Activated CD8-positive, alpha-beta memory T cell treated with anti-CD3 and anti-CD28 coated beads, Interleukin-2, amount 50 U/mL, for 4 hours (primary cell): ENCODE results near the gene CCND1.

Source experiments
- DNase-seq: peaks from one replicate; pipeline ENCODE4 v3.0.0-alpha.2; 2020

CCND1 gene

GRCh38 chr11:69640995-69641581, at the start of gene CCND1:
Gene CCND1, plus strand, starts transcription at chr11:69641156. Its CDS starts 158 bp downstream, at chr11:69641314.
- DNase-seq, result no peak

DNA sequence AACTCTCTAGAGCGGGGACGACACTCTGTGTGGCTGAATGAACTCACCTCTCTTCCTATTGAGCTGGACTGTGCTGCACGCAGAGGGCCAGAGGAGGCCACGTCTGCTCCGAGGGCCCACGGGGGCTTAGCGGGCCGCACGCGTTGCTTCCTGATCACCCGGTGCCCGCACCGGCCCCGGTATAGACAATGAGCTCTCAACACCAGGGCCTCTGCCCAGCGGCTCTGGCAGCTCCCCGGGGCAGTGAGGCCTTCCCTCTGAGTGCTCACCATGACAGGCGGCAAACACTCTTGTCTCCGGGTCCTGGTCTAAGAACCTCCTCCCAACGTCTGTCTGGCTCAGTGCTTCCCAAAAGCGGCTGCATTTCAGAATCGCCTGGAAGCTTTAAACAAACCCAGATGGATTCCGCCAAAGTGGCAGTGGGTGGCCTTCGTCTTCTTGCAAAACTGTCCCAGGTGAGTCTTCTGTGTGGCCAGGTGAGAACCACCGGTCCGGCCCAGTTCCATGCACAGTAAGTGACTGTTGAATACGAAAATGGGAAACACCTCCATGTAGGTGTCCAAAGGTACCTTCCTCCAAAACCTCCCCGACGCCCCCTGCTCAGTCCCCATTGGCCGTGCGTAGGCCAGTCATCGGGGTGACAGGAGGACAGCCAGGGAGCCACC, 47.8 kb upstream of the CCND1 start:
- no peak for DNase-seq

DNA sequence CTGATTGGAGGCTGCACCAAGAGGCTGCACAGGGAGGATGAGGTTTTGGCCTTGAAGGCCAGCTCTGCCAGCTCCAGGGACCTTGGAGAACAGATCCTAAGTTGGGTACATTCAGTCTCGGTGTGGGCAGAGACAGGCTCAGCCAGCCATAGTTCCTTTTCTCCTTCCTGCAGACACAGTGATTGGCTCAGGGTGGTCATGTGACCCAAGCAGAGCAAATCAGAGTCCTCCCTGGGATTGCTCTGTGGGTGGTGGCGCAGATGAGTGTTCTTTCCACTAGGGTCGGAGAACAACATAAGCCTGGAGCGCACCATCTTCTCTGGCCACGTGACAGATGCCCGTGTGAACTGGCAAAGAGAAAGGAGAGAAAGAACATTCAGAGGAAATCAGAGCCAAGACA, 47.1 kb upstream of the CCND1 start:
- DNase-seq, result no peak

DNA sequence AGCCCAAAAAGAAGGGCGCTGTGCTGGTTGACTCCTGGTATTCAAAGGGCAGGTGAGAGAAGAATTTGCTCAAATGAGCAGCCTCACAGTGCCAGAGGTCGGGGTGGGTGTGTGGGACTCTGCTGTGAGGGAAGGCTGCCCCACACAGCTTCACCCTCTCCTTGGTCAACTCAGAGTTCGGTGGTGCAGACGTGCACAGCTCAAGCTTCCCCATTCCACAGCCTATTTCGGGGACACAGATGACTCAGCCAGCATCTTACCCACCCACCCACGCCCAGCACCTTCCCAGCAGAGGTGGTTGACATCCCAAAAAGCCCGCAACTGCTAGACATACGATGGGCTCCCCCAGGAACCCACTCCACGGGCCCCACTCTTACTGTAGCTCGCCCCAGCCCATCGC, 46.5 kb upstream of the CCND1 start:
- DNase-seq, result no peak

GRCh38 chr11:69595805-69596665, 44.9 kb upstream of the CCND1 start:
- DNase-seq, result no peak

- DNase-seq, result no peak
Measured at GRCh38 chr11:69598147-69598546, 42.8 kb upstream of the CCND1 start.

- no peak for DNase-seq
Measured at GRCh38 chr11:69599502-69599901, 41.5 kb upstream of the CCND1 start.

GRCh38 chr11:69600001-69600400, 41.0 kb upstream of the CCND1 start:
- DNase-seq, result no peak

DNA sequence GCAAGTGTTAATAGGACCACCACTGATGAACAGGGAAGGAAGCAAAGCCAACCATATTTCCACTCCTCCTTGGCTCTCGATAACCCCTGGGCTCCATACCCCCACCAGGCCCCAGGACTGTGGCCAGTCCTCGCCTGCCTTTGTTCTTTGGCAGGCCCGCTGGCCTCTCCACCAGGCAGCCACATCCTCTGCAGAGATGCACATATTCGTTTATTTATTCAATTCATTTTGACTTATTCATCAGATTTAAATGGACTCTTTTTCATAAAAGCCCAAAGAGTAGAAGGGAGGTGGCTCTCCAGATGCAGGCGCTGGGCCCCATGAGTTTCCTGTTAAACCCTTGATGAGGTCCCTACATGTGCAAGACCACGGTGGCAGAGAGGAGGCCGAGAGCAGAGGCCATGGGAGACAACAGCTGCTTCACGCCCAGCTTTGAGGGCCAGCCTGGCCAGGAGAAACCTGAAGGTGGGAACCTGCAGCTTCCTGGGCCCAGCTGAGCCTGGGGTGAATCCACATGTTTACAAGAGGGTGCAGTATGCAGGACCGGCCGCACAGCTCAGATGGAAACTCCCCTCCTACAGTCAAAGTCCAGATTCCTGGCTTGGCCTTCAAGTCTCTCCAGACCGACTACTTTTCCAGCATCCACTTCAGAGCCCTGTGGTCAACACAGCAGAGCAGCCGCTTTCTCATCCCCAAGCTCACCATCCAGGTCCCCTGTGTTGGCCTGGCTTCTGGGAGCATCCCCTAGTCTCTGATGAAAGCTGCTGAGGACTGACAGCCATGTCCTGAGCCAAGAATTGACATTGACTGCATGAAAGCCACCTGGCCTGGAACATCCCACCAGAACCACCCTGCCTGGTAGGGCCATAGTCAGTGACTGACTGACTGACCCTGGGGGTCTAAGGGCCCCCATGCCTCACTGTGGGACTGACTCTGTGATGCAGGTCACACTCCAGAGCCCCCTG, 39.7 kb upstream of the CCND1 start:
- no peak for DNase-seq

DNA sequence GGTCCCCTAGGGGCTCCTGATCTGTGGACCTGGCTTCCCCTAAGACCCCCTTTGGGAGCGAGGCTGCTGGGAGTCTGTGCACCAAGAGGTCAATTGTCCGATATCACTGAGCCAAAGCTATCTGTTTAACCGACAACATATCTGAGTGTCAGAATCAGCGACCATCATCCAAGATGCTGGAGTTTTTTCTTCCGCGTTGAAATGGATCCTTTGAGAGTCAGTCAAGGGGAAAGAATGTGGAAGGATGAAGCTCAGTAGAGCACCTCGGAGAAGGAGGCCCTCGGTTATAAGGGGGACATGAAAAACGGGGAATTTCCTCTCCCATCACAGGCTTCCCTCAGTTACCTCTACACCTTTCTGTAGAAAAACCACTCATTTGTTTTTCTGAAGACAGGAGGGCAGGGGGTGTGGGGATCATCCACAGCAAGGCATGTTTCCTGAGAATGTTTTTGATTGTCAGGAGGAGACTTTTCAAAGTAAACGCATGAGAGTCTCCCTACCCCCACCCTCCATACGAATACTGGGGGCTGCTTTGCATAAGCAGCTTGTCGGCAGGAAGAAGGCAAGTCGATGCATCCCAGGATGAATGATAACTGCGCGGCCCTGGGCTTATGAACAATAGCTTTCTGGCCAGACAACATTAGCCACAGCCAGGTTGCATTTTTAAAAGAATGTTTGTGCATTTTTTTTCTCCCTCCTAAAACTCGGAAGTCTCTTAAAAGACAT, 37.7 kb upstream of the CCND1 start:
- no peak for DNase-seq

GRCh38 chr11:69604055-69604454, 36.9 kb upstream of the CCND1 start:
- DNase-seq, result no peak

- no peak for DNase-seq
Measured at GRCh38 chr11:69605737-69606526, 35.0 kb upstream of the CCND1 start.

- DNase-seq, result no peak
Measured at GRCh38 chr11:69609351-69609750, 31.6 kb upstream of the CCND1 start.

DNA sequence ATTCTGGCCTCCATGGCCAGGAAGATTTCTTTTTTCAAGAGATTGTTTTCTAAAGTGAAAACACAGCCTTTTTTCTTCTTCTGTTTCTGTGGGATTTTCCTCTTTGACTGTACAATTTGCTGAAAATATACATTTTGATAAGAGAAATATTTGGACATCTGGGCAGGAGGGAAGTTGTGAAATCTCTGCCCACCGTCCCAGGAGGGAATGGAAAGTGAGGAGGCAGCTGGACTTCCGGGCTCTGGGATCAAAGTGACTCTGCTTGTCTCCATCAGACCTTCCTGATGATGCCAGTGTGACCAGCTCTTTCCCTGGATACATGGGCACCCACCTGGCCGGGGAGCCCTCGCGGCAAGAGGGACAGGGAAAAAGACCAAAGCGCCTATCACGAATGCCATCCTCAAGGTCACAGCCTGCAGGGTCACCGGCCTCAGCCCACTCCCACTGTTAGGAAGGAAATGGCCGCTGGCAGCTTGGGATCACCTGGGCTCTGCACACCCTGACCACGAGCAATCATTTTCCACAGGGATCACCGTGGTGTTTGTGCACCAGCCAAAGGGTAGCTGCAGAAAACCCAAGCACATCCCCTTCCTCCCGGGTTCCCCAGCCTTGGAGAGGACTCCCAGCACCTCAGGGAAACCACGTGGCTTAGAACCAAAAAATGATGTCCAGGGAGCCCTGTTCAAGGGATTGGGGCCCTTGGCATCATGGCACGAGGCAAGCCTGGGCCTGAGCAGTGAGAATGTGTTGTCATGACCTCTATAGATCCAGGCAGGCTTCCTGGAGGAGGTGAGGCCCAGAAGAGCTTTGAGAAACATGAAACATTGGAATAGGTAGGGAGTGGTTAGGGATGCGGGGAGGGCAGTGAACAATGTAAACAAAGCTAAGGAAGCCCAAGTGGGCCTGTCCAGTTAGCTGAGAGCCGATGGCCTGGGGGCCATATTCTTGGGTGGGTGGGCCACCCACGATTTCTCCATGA, 29.1 kb upstream of the CCND1 start:
- DNase-seq, result no peak

GRCh38 chr11:69613594-69613993, 27.4 kb upstream of the CCND1 start:
- DNase-seq, result no peak

GRCh38 chr11:69614085-69614484, 26.9 kb upstream of the CCND1 start:
- DNase-seq, result no peak

DNA sequence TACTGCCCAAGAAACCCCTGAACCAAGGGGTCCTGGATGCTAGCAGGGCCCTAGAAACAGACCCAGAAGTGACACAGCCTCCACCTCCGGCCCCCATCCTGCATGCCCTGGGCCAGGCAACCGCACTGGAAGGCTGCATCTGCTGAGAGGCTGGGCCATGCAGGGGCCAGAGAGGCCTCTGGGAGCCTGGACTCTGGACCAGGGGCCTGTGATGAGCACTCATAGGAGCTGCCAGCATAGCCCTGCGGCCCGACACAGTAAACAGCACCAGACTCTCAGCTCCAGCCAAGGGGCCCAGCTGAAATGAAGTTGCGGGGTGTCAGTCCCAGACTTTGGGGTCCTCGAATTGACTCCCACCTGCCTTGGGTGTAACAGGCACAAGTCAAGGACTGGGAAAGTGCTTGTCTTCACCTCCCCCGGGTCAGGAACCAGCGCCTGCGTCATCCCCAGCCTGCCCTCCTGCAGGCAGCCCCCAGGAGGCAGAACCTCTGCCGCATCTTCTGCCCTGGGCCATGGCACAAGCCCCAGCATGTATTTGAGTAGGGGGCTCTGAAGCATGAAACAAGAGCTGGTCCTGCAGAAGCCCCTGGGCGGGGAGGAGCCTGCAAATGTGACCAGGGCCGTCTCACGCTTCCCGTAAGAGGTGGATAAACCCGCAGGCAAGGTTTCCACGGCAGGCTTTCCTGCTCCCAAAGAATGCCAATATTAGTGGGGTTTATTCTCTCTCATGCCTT, 25.2 kb upstream of the CCND1 start:
- no peak for DNase-seq

- no peak for DNase-seq
Measured at GRCh38 chr11:69617220-69617619, 23.7 kb upstream of the CCND1 start.

- DNase-seq, result no peak
Measured at GRCh38 chr11:69617682-69618081, 23.3 kb upstream of the CCND1 start.
